HG03039 (cell line): ENCODE measurements around the gene ZNG1F.
"Not testable (repeated sequence)": the region's sequence is repeated elsewhere in the genome, so short reads cannot be mapped to it uniquely, and the experiment has no call there.

Experiments
- ATAC-seq: cut with Tn5 transposase; IDR thresholded peaks from one replicate; pipeline ENCODE4 v1.9.1; 2021; ENCODE audit warnings: mild to moderate bottlenecking, moderate library complexity; ENCODE audit not compliant: unreplicated experiment

ZNG1F gene

DNA sequence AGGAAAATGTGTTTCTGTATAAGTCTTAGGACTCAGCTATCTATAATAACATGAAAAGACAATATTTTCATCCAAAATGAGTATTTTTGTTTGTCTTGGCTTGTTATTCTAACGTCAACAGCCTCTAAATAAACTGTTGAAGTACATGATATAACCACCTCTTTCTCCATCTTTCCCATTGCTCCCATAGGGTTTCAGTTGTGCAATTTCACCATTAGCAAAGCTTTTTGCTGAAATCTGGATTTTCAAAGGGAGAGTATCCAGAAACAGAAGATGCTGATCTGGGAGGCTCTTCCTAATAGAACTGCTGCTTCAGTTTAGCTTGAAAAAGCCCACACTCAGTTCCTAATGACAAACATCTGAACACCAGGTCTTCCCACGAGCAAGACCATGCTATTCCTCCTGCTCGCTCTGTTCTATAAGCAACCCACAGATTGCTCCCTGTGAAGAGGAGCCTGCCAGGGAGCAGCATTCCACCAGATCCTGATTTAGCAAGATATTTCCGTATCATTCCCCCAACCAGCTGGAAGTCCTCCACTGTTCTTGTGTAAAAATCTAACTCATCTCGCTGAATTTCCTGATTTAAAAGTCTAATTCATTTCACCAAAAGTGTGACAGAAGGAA is 101.8 kb downstream of the ZNG1F start:
- ATAC-seq, result not testable (repeated sequence)

DNA sequence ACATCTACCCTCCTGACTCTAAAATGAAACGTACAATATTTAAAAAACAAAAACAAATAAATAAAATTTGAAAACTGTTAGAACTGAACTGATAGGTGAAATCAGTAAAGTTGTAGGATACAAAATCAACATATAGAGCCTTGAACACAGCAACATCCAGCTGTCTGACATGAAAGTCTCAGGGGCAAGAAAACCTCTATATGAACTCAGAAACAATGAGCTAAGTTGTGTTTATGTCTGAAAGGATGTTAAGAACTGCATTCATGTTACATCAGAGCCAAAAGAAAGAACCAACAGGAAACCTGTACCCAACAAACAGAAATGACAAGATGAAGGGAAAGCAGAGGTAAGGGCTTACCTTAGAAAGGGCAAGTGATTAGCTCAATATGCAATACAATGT is 102.4 kb downstream of the ZNG1F start:
- ATAC-seq, result not testable (repeated sequence)

DNA sequence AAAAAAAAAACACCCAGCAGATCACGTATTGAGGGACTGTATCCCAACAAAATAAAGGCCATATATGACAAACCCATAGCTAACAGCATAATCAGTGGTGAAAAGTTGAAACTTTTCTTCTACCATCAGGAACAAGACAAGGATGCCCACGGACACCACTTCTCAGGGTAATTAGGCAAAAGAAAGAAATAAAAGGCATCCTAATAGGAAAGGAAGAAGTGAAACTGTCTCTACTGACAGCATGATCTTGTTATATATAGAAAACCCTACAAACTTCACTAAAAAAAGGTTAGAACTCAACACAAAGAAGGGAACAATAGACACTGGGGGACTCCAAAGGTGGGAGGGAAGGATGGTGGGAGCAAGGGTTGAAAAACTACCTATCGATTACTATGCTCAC is 102.9 kb downstream of the ZNG1F start:
- ATAC-seq, result not testable (repeated sequence)

DNA sequence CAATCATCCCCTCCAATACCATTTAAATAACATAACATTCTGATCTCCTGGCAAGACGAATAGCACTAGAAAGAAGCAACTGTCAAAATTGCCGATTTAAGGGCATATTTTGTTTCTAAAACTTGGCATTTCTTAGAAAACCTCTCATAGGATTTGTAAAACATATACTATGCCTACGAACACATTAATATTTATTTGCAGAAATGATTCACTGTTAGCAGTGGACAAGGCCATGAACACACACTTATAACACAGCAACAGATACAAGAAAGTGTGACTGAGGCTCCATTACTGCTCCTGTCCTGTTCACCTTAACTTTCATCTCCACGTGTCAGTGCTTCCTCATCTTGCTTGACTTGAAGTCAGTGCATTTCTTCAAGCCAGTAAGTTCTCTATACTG is 106.8 kb downstream of the ZNG1F start:
- not testable (repeated sequence) for ATAC-seq
